GM21381 (cell line): ENCODE measurements around the gene RGS9BP.
"Not testable (repeated sequence)": the region's sequence is repeated elsewhere in the genome, so short reads cannot be mapped to it uniquely, and the experiment has no call there.

ENCODE experiments used
- ATAC-seq: cut with Tn5 transposase; IDR thresholded peaks from one replicate; pipeline ENCODE4 v1.9.1; 2021; ENCODE audit warnings: mild to moderate bottlenecking, moderate library complexity; ENCODE audit not compliant: unreplicated experiment

RGS9BP gene

DNA sequence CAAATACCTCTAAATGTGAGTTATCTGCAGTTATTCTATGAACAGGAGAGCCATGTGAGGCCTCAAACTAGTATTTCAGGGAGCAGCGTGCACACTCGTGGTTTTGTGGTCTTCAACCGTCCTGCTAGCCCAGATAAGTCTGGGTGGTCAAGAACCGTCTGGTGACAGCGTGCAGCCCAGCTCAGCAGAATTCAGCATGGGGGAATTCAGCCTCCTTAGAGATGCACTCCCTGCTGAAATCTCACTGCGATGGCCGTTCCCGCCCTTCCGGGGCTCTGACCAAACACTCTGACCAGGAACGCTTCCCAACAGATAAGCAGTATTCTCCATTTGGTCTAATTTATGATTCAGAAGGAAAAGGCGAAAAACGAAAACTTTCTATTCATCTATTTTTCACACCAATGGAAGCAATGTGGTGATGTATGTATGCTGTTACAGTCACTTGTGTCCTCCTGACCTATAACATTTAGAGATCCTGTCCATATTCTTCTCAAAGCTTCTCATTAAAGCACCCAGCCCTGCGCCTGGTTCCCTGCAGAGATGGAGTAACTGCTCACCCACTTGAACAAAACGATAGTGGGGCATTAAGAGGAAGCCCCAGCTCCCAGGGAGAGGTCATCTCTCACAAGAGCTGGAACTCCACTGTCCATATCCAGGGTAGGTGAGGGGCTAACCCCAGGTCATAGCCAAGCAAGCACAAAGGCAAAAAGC, 3.6 kb upstream of the RGS9BP start:
- ATAC-seq = no peak

DNA sequence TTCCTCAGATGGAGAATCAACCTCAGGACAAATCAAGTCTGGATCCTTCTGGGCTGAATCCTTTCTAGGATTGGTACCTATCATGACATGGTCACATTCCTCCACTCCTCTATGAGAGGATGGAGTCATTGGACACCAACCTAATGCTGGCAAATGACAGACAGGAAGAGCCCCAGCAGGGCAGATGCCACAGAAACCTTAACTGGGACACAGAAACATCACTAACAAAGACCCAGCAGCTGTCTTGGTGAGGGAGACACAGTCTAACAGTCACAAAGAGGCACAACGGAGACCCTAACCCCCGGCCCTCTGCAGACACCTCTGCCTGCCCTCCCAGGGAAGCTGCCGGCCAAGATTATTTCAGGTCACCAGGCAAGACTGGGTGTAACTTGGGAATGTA, 2.8 kb upstream of the RGS9BP start:
- no peak for ATAC-seq

DNA sequence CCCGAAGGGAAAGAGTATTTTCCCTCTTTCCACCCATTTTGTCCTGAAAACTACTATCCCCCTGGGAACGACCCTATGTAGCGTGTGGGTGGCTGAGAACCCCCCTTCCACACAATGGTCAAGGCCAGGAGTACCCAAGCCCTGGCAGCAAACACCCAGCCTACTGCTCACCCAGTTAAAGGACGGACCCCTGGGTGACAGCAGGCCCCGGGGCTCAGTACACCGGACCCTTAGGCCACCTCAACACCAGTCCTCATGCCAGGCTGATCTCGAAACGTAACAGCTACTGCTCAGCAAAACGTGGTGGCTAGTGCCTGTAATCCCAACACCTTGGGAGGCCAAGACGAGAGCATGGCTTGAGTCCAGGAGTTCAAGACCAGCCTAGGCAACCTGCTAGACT, 2.1 kb upstream of the RGS9BP start:
- ATAC-seq = no peak

DNA sequence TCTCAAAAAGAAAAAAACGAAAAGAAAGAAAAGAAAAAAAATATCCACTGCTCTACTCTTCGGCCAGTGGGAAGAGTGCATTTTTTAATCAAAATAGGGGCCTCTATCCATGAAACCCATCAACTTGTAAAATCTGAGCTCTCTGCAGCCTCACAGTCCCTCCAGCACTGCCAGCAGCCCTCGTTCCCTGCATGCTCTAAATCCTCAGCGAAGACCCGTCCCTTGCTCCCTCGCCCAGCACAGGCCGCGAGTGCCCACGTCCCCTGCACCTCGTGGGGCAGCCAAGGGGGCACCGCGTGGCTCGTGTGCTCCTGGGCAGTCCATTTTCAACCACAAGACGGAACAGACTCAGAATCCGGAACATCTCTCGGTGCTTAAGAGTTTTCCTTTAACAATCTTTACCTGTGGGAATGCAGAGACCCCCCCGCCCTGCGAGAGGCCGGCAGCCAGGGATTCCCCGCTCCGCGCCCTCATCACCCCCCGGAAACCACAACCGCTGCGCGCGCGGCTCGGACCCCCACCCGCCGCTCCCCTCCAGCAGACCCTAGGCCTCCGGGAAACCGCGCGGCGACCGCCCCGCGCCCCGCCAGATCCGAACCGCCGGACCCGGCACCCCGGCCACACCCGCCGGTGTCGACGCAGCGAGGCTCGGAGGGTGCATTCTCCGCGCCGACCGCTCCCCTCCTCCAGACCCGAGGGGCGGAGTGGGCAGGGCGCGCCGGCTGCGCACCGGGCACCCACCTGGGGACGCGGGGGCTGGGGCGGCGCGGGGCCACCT, 1.3 kb upstream of the RGS9BP start:
- no peak for ATAC-seq

DNA sequence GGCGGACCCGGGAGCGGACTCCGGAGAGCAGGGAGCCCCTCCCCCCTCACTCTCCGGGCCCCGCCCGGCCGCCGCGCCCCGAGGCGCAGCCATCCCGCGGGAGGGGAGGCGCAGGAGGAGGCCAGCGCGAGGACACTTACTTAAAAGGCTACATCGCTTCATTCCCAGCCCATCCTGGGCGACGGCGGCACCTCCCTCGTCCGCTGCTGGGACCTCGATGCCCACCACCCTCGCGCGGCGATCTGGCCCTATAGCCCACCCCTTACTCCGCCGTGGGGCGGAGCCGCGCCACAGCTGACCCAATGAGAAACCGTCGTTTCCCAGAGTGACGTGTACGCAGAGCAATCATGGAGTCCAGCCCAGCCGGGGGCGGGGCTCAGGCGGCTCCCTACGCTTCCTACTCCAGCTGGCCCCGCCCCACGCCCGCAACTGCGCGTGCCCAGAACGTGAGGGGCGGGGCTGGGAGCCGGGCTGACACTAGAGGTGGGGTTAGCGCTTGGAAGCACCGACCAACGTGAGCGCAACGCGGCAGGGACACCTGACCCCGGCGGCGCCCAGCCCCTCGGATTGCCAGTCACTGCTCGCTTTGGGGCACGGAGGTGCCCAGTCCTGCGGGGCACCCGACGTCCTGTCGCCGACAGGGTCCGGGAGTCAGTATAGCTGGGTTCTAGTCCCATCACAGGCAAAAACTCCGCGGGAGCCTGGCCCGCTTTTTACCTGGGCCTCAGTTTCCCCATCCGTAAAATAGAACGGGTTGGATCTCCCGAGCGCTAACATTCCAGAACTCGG, 523 bp upstream of the RGS9BP start, which contains the start of gene ANKRD27:
ANKRD27 (minus strand) TSS at position 250 of the 789 bp plus-strand sequence. CDS start 16,165 bp downstream, outside the sequence.
- ATAC-seq = peak; percentile 96

DNA sequence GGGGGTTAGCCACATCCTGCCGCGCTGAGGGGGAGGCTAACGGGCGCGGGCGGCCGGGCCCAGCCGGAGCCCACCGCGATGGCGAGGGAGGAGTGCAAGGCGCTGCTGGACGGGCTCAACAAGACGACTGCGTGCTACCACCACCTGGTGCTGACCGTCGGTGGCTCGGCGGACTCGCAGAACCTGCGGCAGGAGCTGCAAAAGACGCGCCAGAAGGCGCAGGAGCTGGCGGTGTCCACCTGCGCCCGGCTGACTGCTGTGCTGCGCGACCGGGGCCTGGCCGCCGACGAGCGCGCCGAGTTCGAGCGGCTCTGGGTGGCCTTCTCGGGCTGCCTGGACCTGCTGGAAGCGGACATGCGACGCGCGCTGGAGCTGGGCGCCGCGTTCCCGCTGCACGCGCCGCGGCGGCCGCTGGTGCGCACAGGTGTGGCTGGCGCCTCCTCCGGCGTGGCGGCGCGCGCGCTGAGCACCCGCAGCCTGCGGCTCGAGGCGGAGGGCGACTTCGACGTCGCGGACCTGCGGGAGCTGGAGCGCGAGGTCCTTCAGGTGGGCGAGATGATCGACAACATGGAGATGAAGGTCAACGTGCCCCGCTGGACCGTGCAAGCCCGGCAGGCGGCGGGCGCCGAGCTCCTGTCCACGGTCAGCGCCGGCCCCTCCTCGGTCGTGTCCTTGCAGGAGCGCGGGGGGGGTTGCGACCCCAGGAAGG, 692 bp downstream of the RGS9BP start:
- no peak for ATAC-seq

DNA sequence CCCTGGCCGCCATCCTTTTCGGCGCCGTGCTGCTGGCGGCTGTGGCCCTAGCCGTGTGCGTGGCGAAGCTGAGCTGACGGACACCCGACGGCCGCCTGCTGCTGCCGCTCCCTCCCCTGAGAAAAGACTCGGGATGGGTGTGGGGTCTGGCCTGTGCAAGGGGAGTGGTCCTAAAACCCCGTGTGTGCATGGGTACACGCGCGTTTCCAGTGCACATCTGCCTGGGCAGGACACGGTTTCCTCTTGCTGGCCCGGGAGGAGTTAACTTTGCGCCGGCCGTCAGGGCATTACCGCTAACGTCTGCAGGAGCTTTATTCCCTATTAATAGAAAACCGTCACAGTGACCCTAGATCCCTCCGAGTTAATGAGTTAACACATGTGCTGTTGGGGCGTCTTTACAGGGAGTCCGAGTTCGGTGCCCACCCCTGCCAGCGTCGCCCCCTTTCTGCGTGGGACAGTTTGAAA, 1.3 kb downstream of the RGS9BP start:
- no peak for ATAC-seq

DNA sequence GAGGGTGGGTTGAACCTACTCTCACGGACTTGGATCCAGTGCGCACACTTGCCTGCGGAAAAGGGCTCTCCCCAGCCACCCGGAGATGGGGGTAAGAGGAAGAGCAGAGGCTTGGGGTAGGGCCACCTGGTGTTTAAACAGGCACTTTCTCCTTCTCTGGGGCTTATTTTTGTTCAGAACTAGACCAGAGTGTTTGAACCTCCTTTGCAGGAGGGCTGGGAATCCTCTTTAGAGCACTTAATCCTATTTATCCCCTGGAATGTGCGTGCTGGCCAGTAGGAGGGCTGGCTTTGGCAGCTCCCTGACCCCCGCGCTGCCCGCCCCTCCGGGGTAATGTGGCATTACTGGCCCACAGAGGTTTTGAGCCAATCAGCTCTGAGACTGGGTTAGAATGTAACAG, 2.0 kb downstream of the RGS9BP start:
- no peak for ATAC-seq

DNA sequence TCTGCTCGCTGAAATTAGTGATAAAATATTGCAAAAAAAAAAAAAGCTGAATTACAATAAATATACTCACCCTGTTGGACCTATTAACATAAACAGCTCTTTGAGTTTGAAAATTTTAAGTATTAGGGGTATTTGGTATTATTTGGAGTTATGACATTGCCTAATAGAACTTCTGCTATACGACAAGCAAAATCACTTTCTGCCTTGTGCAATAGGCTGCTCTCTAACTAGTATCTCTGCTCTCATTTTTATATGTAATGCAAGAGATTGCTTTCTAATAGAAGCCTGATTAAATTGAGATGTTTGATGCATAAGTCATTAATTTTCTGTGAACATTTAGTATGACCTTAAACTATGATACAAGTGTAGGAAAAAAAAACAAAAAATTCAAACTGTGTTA, 5.3 kb downstream of the RGS9BP start:
- no peak for ATAC-seq

DNA sequence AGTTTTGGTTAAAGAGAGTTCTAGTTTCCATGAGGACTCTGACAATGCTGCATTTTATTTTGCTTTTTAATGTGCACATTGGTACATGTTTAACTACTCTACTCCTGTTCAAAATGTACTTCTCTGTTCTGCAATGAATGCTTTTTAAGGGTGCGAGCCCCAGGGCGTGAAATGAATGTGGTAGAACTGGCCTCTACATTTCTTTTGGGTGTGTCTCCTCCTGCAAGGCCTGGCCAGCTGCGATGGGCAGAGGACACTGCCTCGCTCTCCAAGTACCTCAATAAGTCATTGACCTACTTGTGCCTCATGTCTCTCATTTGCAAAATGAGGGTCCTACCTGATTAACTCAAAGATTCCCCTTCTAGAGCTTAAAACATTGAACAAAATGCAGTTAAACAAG, 6.7 kb downstream of the RGS9BP start:
- ATAC-seq = no peak

DNA sequence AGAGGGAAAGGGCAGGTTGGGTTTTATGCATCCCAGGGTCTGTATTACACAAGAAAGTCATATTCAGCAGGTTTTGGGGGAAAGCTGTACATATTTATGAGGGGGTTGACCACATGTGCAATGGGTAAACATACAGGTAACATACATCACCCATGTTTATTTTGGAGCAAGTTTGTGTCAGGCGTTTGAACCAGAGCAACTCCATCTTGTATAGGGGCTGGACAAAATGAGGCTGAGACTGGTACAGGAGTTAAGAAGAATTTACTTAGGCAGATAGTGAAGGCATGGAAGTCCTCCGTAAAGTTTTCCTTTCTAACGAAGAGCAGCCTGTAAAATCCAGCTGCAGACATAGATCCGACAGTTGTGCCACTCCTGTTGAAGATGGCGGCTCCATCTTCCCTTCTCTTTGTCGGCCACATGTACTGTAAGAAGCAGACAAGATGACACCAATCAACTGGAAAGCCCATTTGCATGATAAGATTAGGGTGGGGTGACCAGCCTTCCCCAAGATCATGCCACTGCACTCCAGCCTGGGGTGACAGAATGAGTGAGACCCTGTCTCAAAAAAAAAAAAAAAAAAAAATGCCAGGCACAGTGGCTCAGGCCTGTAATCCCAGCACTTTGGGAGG, 11.3 kb downstream of the RGS9BP start:
- ATAC-seq = no peak

DNA sequence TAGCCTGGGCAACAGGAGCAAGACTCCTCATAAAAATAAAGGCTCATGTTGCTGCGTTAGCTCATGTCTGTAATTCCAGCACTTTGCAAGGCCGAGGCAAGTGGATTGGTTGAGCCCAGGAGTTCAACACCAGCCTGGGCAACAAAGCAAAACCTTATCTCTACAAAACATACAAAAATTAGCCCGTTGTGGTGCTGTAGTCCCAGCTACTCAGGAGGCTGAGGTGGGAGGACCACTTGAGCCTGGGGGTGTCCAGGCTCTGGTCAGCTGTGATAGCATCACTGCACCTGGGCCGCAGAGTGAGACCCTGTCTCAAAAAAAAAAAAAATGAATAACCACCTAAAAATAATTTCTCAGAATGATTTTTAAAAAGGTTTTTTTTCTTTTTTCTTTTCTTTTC, 12.0 kb downstream of the RGS9BP start:
- no peak for ATAC-seq

DNA sequence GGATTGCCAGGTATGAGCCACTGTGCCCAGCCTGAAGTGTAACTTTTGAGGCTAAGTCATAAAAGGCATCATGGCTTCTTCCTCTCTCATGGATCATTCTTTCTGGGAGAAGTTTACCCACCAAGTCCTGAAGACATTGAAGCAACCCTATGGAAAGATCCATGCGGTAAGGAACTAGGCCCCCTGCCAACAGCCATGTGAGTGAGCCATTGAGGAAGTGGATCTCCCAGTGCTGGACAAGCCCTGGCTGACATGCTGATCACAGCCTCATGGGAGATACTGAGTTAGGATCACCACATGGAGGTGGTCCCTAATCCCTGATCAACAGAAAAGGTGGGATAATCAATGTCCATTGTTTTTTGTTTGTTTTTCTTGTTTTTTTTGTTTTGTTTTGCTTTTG, 12.7 kb downstream of the RGS9BP start:
- ATAC-seq = no peak

DNA sequence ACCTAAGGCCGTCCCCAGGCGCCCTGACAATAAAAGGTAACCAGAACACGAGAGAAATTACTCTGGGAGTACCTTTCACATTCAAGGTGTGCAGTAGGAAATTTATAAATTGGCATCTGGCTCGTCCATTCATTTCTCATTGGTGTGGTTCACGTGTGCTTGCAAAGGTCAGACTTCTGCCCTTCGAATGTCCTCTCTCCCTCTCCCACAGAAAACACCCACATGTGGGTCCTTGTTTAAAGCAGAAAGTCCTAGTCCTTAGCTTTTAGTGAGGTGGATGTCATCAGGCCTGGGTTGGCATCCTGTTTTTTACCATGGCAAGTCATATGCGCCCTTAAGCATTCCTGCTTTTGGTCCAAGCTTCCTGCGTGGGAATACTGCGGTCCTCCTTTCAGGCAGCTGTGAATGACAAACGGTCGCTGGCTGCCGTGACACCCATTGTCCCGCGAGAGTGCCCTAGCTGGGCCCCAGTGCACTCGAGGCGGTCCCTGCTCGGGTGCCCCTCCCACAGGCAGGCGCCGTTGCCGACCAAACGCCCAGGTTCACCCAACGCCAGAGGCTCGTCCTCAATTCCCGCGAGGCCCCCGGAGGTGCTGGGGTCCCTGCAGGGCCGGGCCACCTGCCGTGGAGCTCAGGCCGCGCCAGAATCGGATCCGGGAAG, 15.8 kb downstream of the RGS9BP start, which contains the start of gene NUDT19:
NUDT19 (plus strand) TSS at position 531 of the 661 bp plus-strand sequence. CDS start 140 bp downstream, outside the sequence.
- ATAC-seq = peak; percentile 88

DNA sequence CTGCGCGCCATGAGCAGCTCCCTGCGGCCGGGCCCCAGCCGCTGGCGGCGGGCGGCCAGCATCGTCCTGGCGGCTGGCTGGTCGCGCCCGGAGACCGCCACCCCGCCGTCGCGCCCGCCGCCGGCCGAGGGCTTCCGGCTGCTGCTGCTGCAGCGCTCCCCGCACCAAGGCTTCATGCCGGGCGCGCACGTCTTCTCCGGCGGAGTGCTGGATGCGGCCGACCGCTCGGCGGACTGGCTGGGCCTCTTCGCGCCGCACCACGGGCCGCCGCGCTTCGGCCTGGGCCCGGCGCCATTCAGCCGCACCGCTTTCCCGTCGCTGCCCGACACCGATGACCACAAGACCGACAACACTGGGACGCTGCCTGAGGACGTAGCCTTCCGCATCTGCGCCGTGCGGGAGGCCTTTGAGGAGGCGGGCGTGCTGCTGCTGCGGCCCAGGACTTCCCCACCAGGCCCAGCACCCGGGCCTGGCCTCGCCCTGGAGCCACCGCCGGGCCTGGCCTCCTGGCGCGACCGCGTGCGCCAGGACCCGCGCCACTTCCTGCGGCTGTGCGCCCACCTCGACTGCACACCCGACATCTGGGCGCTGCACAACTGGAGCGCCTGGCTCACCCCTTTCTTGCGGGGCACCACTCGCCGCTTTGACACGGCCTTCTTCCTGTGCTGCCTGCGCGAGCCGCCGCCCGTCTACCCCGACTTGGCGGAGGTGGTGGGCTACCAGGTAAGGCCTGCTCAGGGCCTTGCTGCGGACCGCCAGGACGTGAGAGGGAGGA, 16.5 kb downstream of the RGS9BP start:
- ATAC-seq = peak; percentile 59

DNA sequence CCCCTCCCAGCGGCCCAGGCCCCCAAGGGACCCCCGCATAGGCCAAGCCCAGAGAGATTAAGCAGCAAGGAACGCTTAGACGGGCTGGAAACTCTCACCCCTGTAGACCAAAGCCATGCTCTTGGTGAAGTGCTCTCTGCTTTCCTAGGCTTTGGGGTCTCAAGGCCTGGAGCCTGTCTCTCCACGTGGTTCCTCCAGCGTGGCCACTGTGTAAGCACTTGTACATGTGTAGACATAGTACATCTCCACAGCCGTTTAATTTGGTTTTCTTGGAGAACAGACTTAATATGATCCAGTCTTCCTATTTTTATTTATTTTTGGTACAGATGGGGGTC, 17.0 kb downstream of the RGS9BP start:
- no peak for ATAC-seq

DNA sequence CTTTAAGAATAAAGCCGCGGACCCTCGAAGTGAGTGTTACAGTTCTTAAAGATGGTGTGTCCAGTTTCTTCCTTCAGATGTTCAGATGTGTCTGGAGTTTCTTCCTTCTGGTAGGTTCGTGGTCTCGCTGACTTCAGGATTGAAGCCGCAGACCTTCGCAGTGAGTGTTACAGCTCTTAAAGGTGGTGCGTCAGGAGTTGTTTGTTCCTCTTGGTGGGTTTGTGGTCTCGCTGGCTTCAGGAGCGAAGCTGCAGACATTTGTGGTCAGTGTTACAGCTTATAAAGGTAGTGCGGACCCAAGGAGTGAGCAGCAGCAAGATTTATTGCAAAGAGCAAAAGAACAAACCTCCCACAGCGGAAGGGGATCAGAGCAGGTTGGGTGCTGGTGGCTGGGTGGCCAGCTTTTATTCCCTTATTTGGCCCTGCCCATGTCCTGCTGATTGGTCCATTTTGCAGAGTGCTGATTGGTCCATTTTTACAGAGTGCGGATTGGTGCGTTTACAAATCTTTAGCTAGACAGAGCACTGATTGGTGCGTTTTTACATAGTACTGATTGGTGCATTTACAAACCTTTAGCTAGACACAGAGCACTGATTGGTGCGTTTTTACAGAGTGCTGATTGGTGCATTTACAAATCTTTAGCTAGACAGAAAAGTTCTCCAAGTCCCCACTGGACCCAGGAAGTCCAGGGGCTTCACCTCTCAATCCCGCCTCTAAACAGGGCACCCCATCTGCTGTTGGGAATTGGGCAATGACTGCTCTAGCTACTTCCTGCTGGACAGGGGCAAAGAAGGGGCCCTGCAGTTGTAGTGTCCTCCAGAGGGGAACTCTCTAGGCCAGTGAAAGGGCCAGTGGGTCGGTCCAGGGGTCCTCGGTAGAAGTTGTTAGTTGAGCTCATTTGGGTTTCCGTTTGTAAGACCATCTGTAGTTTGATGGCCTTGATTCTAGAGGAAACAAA, 17.8 kb downstream of the RGS9BP start:
- not testable (repeated sequence) for ATAC-seq

DNA sequence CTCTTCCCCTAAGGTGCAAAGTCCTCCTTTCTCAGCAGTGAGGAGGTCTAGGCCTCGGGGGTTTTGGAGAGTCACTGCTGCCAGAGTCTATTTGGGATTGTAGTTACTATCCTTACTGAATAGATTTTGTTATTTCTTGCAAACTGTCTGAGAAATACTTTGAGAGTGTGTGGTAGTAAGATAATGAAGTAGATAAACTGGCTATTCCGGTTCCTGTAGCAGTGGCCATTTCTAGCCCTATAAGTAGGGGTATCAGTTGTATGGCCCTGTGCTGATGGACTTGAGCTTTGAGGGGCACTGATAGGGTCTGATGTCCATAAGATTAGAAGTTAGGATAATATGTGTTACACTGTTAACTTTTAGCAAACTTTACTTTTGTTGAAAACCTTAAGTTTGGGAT, 18.7 kb downstream of the RGS9BP start:
- not testable (repeated sequence) for ATAC-seq
